GM23338 (cell line): Measurements from ENCODE around the gene RAB31. TPM values are rescaled to one million over a fixed set of nuclear protein-coding genes. Genes with fewer than 3 reads are reported as not detected.

Source experiments
- ATAC-seq: fragments of 200-7000 bp; cut with Tn5 transposase; 3 replicates; pipeline ENCODE4 v1.9.1; 2020
- DNase-seq: peaks from one replicate; pipeline ENCODE4 v3.0.0-alpha.2; 2015; ENCODE audit warnings: low spot score
- H2AFZ ChIP-seq: fragments of 200-600 bp; sonication (generic); 2 replicates; pipeline ENCODE4 v1.8.0; 2016; ENCODE audit warnings: antibody characterized with exemption, mild to moderate bottlenecking, moderate library complexity
- H3F3A ChIP-seq: fragments of 200-600 bp; sonication (generic); replicated peaks from 2 replicates; pipeline ENCODE4 v1.8.0; 2017; ENCODE audit warnings: antibody characterized with exemption, mixed run types, low read depth
- H3K27ac ChIP-seq: fragments of 200-600 bp; sonication (generic); 2 replicates; pipeline ENCODE4 v1.6.1; 2016; ENCODE audit warnings: low read depth
- H3K27me3 ChIP-seq: fragments of 200-600 bp; sonication (generic); 2 replicates; pipeline ENCODE4 v1.8.0; 2016; ENCODE audit warnings: mild to moderate bottlenecking, mixed run types, moderate library complexity; ENCODE audit not compliant: insufficient read depth
- H3K36me3 ChIP-seq: fragments of 200-600 bp; sonication (generic); 2 replicates; pipeline ENCODE4 v1.8.0; 2016; ENCODE audit warnings: mild to moderate bottlenecking; ENCODE audit not compliant: insufficient read depth
- H3K4me1 ChIP-seq: fragments of 200-600 bp; sonication (generic); 2 replicates; pipeline ENCODE4 v1.8.0; 2016; ENCODE audit warnings: mild to moderate bottlenecking, moderate library complexity; ENCODE audit not compliant: insufficient read depth
- H3K4me2 ChIP-seq: fragments of 200-600 bp; sonication (generic); 2 replicates; pipeline ENCODE4 v1.7.1; 2017; ENCODE audit warnings: mixed run types
- H3K4me3 ChIP-seq: fragments of 200-600 bp; sonication (generic); 2 replicates; pipeline ENCODE4 v1.6.1; 2016; ENCODE audit warnings: mixed run types
- H3K79me2 ChIP-seq: fragments of 200-600 bp; sonication (generic); replicated peaks from 2 replicates; pipeline ENCODE4 v1.8.0; 2017; ENCODE audit warnings: mild to moderate bottlenecking; ENCODE audit not compliant: insufficient read depth
- H3K9me2 ChIP-seq: fragments of 200-600 bp; sonication (generic); 2 replicates; pipeline ENCODE4 v1.8.0; 2017; ENCODE audit not compliant: insufficient read depth
- H4K20me1 ChIP-seq: fragments of 200-600 bp; sonication (generic); replicated peaks from 2 replicates; pipeline ENCODE4 v1.8.0; 2017; ENCODE audit warnings: mild to moderate bottlenecking; ENCODE audit not compliant: insufficient read depth
- H3K27ac Mint-ChIP-seq: 2 replicates; pipeline ENCODE4 v1.8.0; 2020; ENCODE audit warnings: inconsistent platforms, mild to moderate bottlenecking, moderate library complexity, mixed read lengths
- H3K27me3 Mint-ChIP-seq: 3 replicates; pipeline ENCODE4 v1.8.0; 2022; ENCODE audit warnings: low read depth, mild to moderate bottlenecking, moderate library complexity, mixed read lengths, inconsistent platforms; ENCODE audit not compliant: insufficient read depth, poor library complexity
- H3K36me3 Mint-ChIP-seq: 3 replicates; pipeline ENCODE4 v1.8.0; 2021; ENCODE audit warnings: low read depth, mild to moderate bottlenecking, inconsistent platforms, moderate library complexity, mixed read lengths
- H3K4me1 Mint-ChIP-seq: 3 replicates; pipeline ENCODE4 v1.8.0; 2020; ENCODE audit warnings: mild to moderate bottlenecking, inconsistent platforms, mixed read lengths
- H3K4me3 Mint-ChIP-seq: 3 replicates; pipeline ENCODE4 v1.8.0; 2021; ENCODE audit warnings: moderate library complexity, mild to moderate bottlenecking, inconsistent platforms, mixed read lengths
- H3K9me3 Mint-ChIP-seq: 3 replicates; pipeline ENCODE4 v1.8.0; 2020; ENCODE audit warnings: moderate library complexity, mild to moderate bottlenecking, inconsistent platforms, mixed read lengths
- CREB1 ChIP-seq: fragments of 250-450 bp; sonication (Bioruptor Pico); IDR thresholded peaks from 2 replicates; pipeline ENCODE4 v1.5.0; 2020; ENCODE audit warnings: low read depth, mild to moderate bottlenecking, moderate library complexity
- CTCF ChIP-seq, 2 experiments: fragments of 200-600 bp in 1 of 2; sonication (generic) in 1 of 2; conservative IDR thresholded peaks; 2 replicates each; pipeline versions ENCODE4 v1.5.1 to v1.6.1; 2016 to 2017; ENCODE audit warnings: antibody characterized with exemption in 2 of 2, low read depth in 2 of 2, mild to moderate bottlenecking in 2 of 2, moderate library complexity in 1 of 2
- EZH2 ChIP-seq: fragments of 200-600 bp; sonication (generic); IDR thresholded peaks from one replicate; pipeline ENCODE4 v1.8.0; 2017; ENCODE audit warnings: antibody characterized with exemption, mild to moderate bottlenecking, low read depth; ENCODE audit not compliant: unreplicated experiment
- JUNB ChIP-seq: IDR thresholded peaks from one replicate; pipeline ENCODE4 v1.6.1; 2016; ENCODE audit warnings: antibody characterized with exemption; ENCODE audit not compliant: unreplicated experiment
- NANOG ChIP-seq: IDR thresholded peaks from 2 replicates; pipeline ENCODE4 v1.6.1; 2016; ENCODE audit warnings: antibody characterized with exemption, borderline replicate concordance
- STAT1 ChIP-seq: IDR thresholded peaks from one replicate; pipeline ENCODE4 v1.6.1; 2016; ENCODE audit warnings: antibody characterized with exemption; ENCODE audit not compliant: unreplicated experiment
- ZNF462 ChIP-seq: fragments of 250-450 bp; sonication (Bioruptor Pico); IDR thresholded peaks from 2 replicates; pipeline ENCODE4 v1.5.0; 2020; ENCODE audit warnings: mild to moderate bottlenecking, moderate library complexity
- polyA plus RNA-seq: library from polyadenylated mRNA; unstranded; fragments of >200 nt; fragmentation: Nextera tagmentation; extraction: Ambion mirVana; gene quantifications from 2 replicates; pipeline ENCODE4 v1.2.1, GENCODE V29; 2016
- total RNA-seq: library from RNA; depleted of rRNA; stranded (reverse); fragments of >200 nt; shearing (Covaris generic); gene quantifications from 2 replicates; pipeline ENCODE4 v1.2.3, GENCODE V29; 2014
- TF ChIP-seq, protein P1 (sequence below): IDR thresholded peaks from one replicate; pipeline ENCODE4 v1.6.1; 2018; ENCODE audit warnings: antibody characterized with exemption; ENCODE audit not compliant: unreplicated experiment

RAB31 gene
- total and polyA plus RNA-seq, 2 experiments from 2014 or later = 33.8 to 46.1 TPM

DNA sequence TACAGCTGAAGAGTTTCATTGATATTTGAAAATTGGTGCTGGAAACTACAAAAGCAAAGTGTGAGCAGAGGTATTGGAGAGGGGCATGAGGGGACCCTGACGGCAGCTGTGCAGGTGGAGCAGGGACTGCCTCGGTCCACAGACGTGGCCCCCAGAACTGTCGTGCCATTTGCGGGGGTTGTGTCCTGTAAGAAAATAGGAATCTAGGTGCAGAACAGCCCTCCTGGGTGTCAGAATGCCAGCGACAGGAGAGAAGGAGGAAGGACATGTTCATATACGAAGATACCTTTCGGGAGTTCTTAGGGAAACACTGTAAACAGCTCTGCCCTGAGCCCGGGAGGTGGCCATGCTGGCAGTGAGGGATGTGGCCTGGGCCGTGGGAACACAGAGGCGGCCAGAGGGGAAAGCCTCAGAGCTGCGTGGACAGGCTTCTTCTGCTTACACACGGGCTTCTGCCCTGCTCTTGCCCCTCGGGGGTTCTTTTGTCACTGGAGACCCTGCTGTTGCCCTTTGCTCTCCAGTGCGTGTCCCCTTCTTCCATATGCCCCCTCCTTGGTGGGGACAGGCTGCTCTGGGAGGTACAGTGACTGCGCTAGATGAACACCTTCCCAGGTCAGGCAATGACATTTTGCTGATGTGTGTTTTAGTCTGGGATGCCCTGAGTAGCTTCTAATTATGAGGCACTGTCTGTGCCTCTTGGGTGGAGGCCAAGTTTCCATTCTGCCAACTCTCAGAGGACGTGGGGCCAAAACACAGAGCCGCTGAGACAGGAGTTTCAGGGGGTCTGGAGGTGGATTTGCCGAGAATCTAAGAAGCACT, 95.8 kb downstream of the RAB31 start (continued):
- TF ChIP-seq EZH2 (no peak), NANOG (no peak), ZNF462 (CRISPR knock-in tag) (no peak), JUNB (no peak)

DNA sequence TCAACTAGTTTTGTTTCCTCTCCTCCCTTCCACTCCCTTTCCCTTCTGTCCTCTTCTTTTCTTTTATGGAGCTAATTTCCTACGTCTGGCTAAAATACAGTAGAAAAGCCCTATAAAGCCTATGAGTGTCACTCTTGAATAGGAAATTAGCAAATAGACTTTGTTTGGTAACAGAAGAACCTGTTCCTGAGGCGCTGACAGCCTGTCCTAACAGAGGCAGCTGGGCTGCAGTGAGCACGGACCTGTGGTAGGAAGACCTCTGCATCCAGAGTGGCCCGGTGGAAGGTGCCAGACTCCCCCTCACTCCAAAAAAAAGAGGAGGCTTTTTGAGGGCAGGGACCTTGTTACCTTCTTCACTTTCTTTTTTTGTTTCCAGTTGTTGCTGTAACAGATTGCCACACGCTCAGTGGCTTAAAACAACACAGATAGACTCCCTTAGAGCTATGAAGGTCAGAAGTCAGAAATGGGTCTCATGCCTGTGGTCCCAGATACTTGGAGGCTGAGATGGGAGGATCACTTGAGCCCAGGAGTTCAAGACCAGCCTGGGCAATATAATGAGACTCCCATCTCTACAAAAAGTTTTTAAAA, 96.5 kb downstream of the RAB31 start:
- Histone ChIP-seq H3K79me2 (no peaks in the 10 kb centered on the region), H3K27ac (no peak overlapping the region), H2AFZ (no peak overlapping the region), H3K4me3 (no peak overlapping the region), H3K4me2 (no peak overlapping the region), H3K9me2 (no peaks in the 10 kb centered on the region), H4K20me1 (no peaks in the 10 kb centered on the region), H3K36me3 (no peaks in the 10 kb centered on the region), H3F3A (0 out of 2 replicates have a peak, but pooled peaks cover 3% of the 10 kb centered on the region), H3K4me1 (peaks cover 30% of the 10 kb centered on the region), H3K27me3 (no peaks in the 10 kb centered on the region)
- Mint-ChIP-seq H3K9me3 (peaks cover 11% of the 10 kb centered on the region), H3K4me1 (peaks cover 46% of the 10 kb centered on the region), H3K27ac (no peak overlapping the region), H3K36me3 (peaks cover 17% of the 10 kb centered on the region), H3K4me3 (no peak overlapping the region), H3K27me3 (peaks cover 11% of the 10 kb centered on the region)
- no peak for ATAC-seq
- no peak for DNase-seq
- TF ChIP-seq STAT1 = no peak
- no peak for TF ChIP-seq CTCF (conservative IDR thresholded peaks at IDR 0.05; ENCODE audit: low read depth in 2 of 2)
- TF ChIP-seq, protein P1, sequence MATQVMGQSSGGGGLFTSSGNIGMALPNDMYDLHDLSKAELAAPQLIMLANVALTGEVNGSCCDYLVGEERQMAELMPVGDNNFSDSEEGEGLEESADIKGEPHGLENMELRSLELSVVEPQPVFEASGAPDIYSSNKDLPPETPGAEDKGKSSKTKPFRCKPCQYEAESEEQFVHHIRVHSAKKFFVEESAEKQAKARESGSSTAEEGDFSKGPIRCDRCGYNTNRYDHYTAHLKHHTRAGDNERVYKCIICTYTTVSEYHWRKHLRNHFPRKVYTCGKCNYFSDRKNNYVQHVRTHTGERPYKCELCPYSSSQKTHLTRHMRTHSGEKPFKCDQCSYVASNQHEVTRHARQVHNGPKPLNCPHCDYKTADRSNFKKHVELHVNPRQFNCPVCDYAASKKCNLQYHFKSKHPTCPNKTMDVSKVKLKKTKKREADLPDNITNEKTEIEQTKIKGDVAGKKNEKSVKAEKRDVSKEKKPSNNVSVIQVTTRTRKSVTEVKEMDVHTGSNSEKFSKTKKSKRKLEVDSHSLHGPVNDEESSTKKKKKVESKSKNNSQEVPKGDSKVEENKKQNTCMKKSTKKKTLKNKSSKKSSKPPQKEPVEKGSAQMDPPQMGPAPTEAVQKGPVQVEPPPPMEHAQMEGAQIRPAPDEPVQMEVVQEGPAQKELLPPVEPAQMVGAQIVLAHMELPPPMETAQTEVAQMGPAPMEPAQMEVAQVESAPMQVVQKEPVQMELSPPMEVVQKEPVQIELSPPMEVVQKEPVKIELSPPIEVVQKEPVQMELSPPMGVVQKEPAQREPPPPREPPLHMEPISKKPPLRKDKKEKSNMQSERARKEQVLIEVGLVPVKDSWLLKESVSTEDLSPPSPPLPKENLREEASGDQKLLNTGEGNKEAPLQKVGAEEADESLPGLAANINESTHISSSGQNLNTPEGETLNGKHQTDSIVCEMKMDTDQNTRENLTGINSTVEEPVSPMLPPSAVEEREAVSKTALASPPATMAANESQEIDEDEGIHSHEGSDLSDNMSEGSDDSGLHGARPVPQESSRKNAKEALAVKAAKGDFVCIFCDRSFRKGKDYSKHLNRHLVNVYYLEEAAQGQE = no peak
- TF ChIP-seq CREB1 = no peak
